GM19324 (cell line): ENCODE data around the gene FBXL4.

ENCODE experiments used
- ATAC-seq: cut with Tn5 transposase; IDR thresholded peaks from one replicate; pipeline ENCODE4 v1.9.1; 2021; ENCODE audit warnings: mild to moderate bottlenecking, moderate library complexity; ENCODE audit not compliant: unreplicated experiment, low FRiP score

Gene FBXL4

DNA sequence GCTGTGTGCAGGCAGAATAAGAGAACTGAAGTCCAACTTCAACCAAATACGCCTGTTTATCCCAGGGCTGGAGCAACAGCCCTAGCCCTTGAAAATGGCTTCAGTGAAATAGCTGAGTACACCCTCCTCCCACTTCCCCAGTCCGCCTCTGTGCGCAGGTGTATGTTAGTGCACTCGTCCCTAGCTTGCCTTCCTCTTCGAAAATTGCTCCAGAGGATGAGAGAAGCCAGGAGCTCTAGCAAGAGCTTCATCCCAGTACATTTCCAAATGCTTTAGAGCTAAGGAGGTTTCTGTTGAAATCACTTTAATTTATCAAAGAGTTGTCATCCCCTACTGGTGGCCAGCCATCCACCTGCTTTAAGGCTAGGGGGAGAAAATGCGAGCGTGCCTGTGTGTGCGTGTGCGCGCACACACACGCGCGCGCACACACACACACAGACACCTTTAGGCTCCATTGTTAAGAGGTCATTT, 118.8 kb downstream of the FBXL4 start:
- no peak for ATAC-seq

DNA sequence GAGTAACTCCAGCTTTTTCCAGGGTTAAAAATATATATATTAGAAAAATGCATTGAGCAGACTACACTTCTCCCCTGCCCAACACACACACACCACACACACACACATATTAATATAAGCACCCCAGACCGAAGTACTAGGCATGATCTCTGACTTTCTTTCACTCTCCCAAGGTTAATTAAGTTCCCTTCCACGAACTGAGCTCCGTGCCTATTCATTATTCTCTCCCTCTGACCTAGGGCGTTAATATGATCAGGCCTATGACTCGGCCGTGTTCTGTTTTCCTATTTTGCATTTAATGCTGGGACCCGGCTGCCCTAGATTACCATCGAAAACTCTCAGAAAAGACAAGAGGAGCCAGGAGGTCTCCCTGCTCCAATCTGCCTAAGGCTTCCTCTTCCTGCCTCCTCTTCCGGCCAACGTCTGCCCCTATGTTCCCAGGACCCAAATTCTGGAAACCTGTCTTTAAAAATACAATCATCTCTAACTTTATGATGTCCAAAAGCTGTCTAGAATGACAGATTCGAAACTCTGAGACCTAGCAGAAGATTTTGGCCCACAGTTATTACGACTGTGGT, 119.4 kb downstream of the FBXL4 start:
- no peak for ATAC-seq

DNA sequence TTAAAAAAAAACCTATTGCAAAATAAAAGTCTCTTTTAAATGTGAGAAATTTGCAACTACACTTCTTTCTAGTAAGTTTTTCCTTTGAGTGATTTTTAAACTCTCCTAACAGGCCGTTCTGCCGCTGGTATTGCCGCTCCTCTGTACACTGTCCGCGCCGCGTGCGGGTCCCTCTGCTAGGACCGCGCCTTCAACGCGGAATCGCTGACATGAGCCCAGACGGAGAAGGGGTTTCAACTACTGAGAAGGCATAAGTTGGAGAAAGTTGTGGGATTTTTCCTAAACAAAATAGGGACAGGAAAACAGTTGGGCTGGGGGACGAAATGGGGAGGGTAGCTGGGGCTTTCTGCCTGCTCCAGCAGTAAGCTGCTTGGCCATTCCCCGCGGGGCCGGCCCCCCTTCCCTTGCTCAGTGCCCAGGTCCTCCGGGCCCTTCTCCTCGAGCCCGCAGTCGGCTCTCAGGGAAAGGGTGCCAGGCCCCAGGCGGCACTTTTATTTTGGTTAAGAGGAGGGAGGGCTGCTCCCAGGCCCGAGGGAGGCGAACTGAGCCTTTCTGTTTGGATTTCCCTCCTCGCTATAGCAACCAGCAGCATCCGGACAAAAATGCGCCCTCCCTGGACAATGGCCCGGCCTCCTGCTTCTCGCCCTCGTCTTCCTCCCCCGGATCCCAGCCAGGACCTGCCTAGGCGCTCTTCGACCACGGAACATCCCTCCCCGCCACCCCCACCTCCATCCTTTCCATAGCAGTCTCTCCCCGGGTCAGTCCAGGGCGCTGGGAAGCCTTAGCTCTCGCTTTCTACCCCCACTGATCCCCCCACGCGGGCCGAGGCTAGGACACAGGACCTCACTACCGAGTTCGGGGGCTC, 120.2 kb downstream of the FBXL4 start:
- no peak for ATAC-seq

DNA sequence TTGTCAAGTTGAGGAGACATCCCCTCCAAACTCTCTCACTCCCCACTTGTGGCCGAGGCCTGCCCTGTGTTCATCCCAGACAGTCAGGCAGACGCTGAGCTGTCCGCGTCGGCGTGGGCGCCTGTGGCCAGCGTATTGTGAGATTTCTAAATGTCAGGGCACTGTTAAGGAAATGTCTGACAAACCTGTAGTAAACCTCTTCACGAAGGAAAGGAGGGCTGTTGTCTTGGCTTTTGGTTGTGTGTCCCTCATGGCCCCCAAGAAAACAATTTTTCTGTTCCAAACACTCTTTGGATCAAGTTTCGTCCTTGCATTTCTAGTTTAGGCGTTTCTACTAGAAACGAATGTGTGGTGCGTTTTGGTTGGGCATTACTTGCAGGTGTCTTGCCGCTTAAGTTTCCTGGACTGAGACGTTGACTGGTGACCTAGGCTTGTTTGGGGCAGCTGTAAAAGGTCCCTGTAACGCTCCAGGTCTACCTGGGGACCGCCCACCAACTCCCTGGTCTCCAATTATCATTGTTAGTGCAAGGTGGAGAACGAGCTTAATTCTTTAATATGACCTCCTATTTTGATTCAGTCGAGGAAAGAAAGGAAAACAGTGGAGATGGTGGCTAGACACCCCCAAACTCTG, 122.0 kb downstream of the FBXL4 start:
- no peak for ATAC-seq

DNA sequence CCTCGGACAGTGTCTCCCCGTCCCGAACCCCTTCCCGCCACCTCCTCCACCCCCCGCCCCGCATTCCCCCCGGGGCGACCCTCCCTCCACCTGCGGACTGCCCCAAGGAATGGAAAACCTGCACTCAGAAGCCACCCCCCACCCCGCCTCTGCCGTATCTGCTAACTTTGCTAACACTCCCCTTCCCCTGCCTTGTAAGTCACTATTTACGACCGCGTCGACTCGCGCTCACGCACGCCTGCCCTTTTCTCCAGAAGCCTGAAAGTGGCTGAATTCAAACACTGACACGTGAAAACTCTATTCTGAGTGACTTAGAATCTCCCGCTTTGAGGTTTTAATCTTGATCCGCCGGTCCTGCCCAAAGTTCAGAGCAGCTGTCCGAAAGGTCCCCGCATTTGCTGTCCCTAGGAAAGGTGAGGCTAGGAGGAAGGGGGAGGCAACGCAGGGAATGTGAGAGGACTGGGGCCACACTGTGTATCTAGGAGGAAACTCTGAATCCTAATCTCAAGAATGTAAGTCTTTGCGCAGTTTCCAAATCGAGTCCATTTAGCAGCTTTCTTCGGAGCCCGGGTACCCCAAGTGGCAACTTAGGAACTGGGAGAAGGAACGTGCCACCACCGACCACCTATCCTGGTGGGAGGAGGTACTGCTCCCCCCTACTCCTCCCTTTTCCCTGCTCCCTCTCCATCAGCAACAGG, 122.7 kb downstream of the FBXL4 start:
- ATAC-seq = no peak

DNA sequence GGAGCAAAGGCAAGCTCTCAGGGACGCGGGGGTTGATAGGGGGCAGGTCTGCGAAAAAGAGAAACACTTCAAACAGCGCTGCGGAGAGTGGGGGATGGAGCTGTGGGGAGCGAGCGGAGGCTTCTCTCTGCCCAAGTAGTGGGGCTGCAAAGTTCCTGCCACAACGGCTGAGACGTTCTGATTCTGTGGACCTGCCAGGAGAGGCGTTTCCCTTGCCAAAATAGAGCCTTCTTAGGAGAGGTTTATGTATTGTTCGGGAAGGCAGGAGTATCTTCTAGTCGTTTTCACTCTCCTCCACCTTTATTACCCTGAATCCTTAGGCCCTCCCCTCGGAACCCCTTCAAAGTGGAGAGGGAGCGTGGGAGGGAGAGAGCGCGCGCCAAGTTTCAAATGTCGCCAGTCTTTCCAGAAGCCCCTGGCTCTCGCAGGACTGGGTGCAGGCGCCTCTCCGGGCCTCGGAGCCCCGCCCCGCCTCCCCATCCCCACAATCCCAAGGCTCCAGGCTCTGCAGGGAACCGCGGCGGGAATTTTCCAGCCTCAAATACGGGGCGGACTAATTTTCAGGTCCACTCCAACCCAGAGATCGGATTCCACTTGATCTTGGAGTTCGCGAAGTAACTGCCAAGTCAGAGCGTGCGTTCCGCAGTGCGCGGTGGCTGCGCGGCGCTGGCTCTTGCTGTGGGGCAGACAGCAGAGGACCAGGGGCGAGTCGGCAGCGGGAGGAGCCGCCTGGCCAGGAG, 123.4 kb downstream of the FBXL4 start:
- ATAC-seq = no peak

DNA sequence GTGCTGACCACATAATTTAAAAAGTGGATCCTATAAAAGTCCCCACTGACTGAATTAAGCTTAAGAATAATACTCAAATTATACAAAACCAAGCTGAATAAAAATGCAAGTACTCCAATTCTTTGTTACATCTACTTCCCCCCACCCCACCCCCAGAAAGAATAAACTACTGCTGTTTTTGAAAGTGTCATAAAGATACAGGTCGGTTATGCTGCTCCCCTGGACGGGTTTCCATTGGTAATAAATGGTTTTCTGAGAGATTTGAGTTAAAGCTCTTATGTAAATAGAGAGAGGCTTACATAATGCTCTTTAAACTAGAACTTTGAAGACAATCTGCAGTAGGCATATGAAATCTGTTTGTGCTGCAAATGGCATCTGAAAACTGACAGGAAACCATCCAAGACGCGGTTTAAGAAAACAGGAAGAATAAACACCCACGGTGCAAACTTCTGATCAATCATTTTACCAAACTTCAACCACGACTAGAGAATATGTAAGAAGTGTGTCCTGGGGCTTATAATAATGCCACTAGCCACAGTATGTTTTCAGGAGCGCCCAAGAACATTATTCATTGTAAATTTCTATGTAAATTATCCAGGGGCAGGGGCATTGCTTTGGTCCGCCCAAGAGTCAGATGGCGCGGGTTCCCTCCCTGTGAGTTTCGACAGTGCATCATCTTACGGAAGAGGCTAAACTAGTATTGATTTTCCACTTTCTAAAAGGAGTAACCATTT, 124.2 kb downstream of the FBXL4 start:
- no peak for ATAC-seq

DNA sequence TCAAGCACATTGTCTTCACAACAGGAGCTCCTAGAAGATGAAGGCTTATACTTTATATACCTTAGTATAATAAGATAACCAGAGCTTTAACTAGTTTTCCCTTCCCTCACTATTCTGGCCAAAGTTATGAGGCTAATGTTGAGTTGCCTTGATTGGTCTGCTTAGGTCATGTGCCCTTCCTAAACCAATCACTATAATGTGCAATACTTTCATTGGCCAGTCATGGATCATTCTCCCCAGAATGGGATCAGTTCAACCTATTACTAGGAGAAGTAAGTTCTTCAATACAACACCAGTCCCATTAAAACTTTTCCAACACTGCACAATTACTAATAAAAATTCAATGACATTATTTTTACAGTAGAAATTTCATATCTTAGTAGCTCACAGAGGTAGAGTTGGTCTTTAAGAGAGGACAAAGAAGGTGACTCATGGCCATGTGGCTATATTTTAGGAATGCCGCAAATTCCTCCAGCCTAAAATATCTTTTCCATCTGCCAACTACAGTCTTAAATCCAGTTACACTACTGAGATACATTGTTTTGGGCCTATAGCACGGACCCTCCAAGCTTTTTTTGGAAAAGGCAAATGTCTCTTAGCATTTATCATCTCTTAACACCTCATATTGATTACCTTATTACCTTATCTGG, 125.9 kb downstream of the FBXL4 start:
- no peak for ATAC-seq
